ENCODE measurements around the gene TSPAN4. TPM values are rescaled to one million over a fixed set of nuclear protein-coding genes. Genes with fewer than 3 reads are reported as not detected.

Gene TSPAN4
- total and polyA plus RNA-seq, 4 donors: 68.3 to 197 (median 134) TPM

DNA sequence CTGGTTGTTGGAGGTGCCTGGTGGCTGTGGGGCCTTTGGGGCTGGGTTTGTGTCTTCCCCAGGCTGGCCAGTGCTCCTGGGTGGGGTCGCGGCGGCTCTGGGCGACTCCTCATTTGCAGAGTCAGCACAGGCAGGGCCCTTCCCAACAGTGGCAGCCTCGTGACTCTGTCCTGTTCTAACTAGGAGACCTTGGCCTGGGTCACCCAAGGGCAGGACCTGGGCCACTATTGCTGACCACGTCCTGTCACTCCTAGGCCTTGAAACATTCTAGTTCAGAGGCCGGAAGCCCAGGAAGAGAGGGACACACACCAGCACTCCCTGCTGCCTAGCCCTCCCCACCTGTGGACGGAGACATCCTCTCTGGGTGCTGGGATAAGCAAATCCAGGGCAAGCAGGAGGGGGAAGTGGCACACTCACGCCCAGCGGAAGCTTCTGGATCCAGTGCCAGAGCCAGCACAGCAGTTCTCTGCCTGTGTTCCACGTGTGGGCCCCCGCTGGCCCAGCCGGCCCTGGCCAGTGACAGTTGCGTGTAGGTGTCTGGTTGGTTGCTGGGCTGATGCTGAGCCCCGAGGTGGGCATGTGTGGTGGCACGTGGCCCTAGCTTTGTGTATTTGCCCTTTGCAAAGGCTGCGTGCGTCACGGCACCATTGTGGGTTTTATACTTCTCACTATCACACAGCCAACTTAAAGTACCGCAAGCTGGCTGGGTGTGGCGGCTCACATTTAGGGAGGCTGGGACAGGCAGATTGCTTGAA lies 72.3 kb downstream of the TSPAN4 start:
- 72 to 90% methylated on average over 21 of the region's 21 CpGs for WGBS, 2 donors
- Histone ChIP-seq H3K4me1 (ENCODE audit: control insufficient read depth in 5 of 5, insufficient read depth in 5 of 5, low read length in 5 of 5) (peaks cover 0 to 8% (median 0%) of the 10 kb centered on the region in 5 donors), H3K4me3 (no peak overlapping the region), H3K36me3 (ENCODE audit: control insufficient read depth in 4 of 4, insufficient read depth in 4 of 4, low read length in 4 of 4) (no peaks in the 10 kb centered on the region), H3K27ac (ENCODE audit: low read depth in 1 of 2, low read length in 1 of 2) (peak overlapping the region in 1 of 2 donors; percentile 12), H3K9ac (ENCODE audit: insufficient read depth in 1 of 2, low read length in 2 of 2) (no peak overlapping the region), H3K9me3 (ENCODE audit: control insufficient read depth in 4 of 4, insufficient read depth in 3 of 4, low read length in 3 of 4) (no peaks in the 10 kb centered on the region), H3K27me3 (ENCODE audit: control insufficient read depth in 3 of 3, insufficient read depth in 3 of 3, low read length in 2 of 3) (no peaks in the 10 kb centered on the region)
- TF ChIP-seq, protein P1, sequence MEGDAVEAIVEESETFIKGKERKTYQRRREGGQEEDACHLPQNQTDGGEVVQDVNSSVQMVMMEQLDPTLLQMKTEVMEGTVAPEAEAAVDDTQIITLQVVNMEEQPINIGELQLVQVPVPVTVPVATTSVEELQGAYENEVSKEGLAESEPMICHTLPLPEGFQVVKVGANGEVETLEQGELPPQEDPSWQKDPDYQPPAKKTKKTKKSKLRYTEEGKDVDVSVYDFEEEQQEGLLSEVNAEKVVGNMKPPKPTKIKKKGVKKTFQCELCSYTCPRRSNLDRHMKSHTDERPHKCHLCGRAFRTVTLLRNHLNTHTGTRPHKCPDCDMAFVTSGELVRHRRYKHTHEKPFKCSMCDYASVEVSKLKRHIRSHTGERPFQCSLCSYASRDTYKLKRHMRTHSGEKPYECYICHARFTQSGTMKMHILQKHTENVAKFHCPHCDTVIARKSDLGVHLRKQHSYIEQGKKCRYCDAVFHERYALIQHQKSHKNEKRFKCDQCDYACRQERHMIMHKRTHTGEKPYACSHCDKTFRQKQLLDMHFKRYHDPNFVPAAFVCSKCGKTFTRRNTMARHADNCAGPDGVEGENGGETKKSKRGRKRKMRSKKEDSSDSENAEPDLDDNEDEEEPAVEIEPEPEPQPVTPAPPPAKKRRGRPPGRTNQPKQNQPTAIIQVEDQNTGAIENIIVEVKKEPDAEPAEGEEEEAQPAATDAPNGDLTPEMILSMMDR (IDR thresholded peaks at IDR 0.05; ENCODE audit: control extremely low read depth, extremely low read depth): no peak
- peak in 1 of 3 donors; percentile 31 for DNase-seq
- ATAC-seq (ENCODE audit: insufficient read depth, low FRiP score): no peak

Small RNAs within 50 kb of the gene (small RNA-seq; reads per million reads assigned to genes)
- gene SNORA52 (ENCODE audit: low replicate concordance): not detected

Other genes with a start within 250 kb of the TSPAN4 start
- gene IRF7, start 226.9 kb upstream of the TSPAN4 start, total RNA-seq: 10 to 100 TPM; 24.7 to 43.5 TPM
- gene IRF7, start 226.9 kb upstream of the TSPAN4 start, polyA plus RNA-seq: 10 to 100 TPM; 62.1 to 68.3 TPM
- gene CDHR5, start 217.9 kb upstream of the TSPAN4 start, total RNA-seq: not detected
- under 1 TPM; 0.02 to 0.10 TPM for gene CDHR5, start 217.9 kb upstream of the TSPAN4 start, polyA plus RNA-seq
- not detected for gene SCT, start 215.7 kb upstream of the TSPAN4 start, total RNA-seq
- not detected for gene SCT, start 215.7 kb upstream of the TSPAN4 start, polyA plus RNA-seq
- gene DRD4, start 205.6 kb upstream of the TSPAN4 start, total RNA-seq: 1 to 10 TPM in 1 of 2 donors, not detected in 1; 1.1 TPM
- gene DRD4, start 205.6 kb upstream of the TSPAN4 start, polyA plus RNA-seq: under 1 TPM; 0.05 to 0.35 TPM
- 10 to 100 TPM; 18.5 to 33.1 TPM for gene DEAF1, start 147.6 kb upstream of the TSPAN4 start, total RNA-seq
- gene DEAF1, start 147.6 kb upstream of the TSPAN4 start, polyA plus RNA-seq: 10 to 100 TPM; 20.0 to 24.7 TPM
- gene TMEM80, start 147.0 kb upstream of the TSPAN4 start, total RNA-seq: 10 to 100 TPM; 10.3 to 23.2 TPM
- gene TMEM80, start 147.0 kb upstream of the TSPAN4 start, polyA plus RNA-seq: 10 to 100 TPM; 13.8 to 28.1 TPM
- gene EPS8L2, start 136.6 kb upstream of the TSPAN4 start, total RNA-seq: 100 to 1,000 TPM in 1 of 2 donors, 10 to 100 TPM in 1; 92.4 to 166 TPM
- gene EPS8L2, start 136.6 kb upstream of the TSPAN4 start, polyA plus RNA-seq: 100 to 1,000 TPM in 1 of 2 donors, 10 to 100 TPM in 1; 35.6 to 114 TPM
- gene TALDO1, start 95.4 kb upstream of the TSPAN4 start, total RNA-seq: 100 to 1,000 TPM; 128 to 292 TPM
- 100 to 1,000 TPM; 186 to 311 TPM for gene TALDO1, start 95.4 kb upstream of the TSPAN4 start, polyA plus RNA-seq
- 10 to 100 TPM; 24.6 to 63.1 TPM for gene GATD1, start 65.4 kb upstream of the TSPAN4 start, total RNA-seq
- 10 to 100 TPM; 22.1 to 53.6 TPM for gene GATD1, start 65.4 kb upstream of the TSPAN4 start, polyA plus RNA-seq
- gene CEND1, start 52.8 kb upstream of the TSPAN4 start, total RNA-seq: under 1 TPM in 1 of 2 donors, not detected in 1; 0.18 TPM
- gene CEND1, start 52.8 kb upstream of the TSPAN4 start, polyA plus RNA-seq: under 1 TPM; 0.10 to 0.14 TPM
- 10 to 100 TPM; 10.6 to 38.2 TPM for gene SLC25A22, start 44.6 kb upstream of the TSPAN4 start, total RNA-seq
- 10 to 100 TPM; 18.6 to 36.4 TPM for gene SLC25A22, start 44.6 kb upstream of the TSPAN4 start, polyA plus RNA-seq
- gene PIDD1, start 37.6 kb upstream of the TSPAN4 start, total RNA-seq: 10 to 100 TPM in 1 of 2 donors, 1 to 10 TPM in 1; 8.7 to 15.3 TPM
- gene PIDD1, start 37.6 kb upstream of the TSPAN4 start, polyA plus RNA-seq: 10 to 100 TPM in 1 of 2 donors, 1 to 10 TPM in 1; 8.5 to 16.9 TPM
- gene RPLP2, start 32.9 kb upstream of the TSPAN4 start, total RNA-seq: 1,000 to 10,000 TPM in 1 of 2 donors, 100 to 1,000 TPM in 1; 441 to 1,892 TPM
- 1,000 to 10,000 TPM; 1,133 to 2,648 TPM for gene RPLP2, start 32.9 kb upstream of the TSPAN4 start, polyA plus RNA-seq
- 100 to 1,000 TPM in 1 of 2 donors, 10 to 100 TPM in 1; 65.1 to 160 TPM for gene PNPLA2, start 23.9 kb upstream of the TSPAN4 start, total RNA-seq
- 10 to 100 TPM; 76.1 to 92.4 TPM for gene PNPLA2, start 23.9 kb upstream of the TSPAN4 start, polyA plus RNA-seq
- 10 to 100 TPM; 17.9 to 45.1 TPM for gene CRACR2B, start 14.9 kb upstream of the TSPAN4 start, total RNA-seq
- 10 to 100 TPM; 19.1 to 44.4 TPM for gene CRACR2B, start 14.9 kb upstream of the TSPAN4 start, polyA plus RNA-seq
- 100 to 1,000 TPM; 182 to 486 TPM for gene CD151, start 9.9 kb upstream of the TSPAN4 start, total RNA-seq
- 100 to 1,000 TPM; 313 to 556 TPM for gene CD151, start 9.9 kb upstream of the TSPAN4 start, polyA plus RNA-seq
- 100 to 1,000 TPM; 144 to 155 TPM for gene POLR2L, start 323 bp upstream of the TSPAN4 start, total RNA-seq
- gene POLR2L, start 323 bp upstream of the TSPAN4 start, polyA plus RNA-seq: 100 to 1,000 TPM; 179 to 183 TPM
- 10 to 100 TPM; 41.7 to 92.2 TPM for gene CHID1, start 68.0 kb downstream of the TSPAN4 start, total RNA-seq
- gene CHID1, start 68.0 kb downstream of the TSPAN4 start, polyA plus RNA-seq: 10 to 100 TPM; 42.4 to 55.2 TPM
- 10 to 100 TPM; 60.0 to 93.2 TPM for gene AP2A2, start 83.0 kb downstream of the TSPAN4 start, total RNA-seq
- 10 to 100 TPM; 33.8 to 48.8 TPM for gene AP2A2, start 83.0 kb downstream of the TSPAN4 start, polyA plus RNA-seq
- under 1 TPM in 1 of 2 donors, not detected in 1; 0.92 TPM for gene MUC6, start 193.9 kb downstream of the TSPAN4 start, total RNA-seq
- gene MUC6, start 193.9 kb downstream of the TSPAN4 start, polyA plus RNA-seq: under 1 TPM; 0.01 to 0.06 TPM
- under 1 TPM; 0.03 to 0.43 TPM for gene MUC2, start 232.0 kb downstream of the TSPAN4 start, total RNA-seq
- under 1 TPM; 0.24 to 0.37 TPM for gene MUC2, start 232.0 kb downstream of the TSPAN4 start, polyA plus RNA-seq